Gastroesophageal sphincter (tissue), 4 donors: ENCODE data around the gene DET1. TPM values are rescaled to one million over a fixed set of nuclear protein-coding genes. Genes with fewer than 3 reads are reported as not detected.

Experiments
- ATAC-seq: fragments of 150-250 bp; one replicate; pipeline ENCODE4 v1.9.1; 2016; ENCODE audit warnings: mild to moderate bottlenecking, moderate library complexity
- H3K27ac ChIP-seq, 4 donors: fragments of 200-600 bp; sonication (generic) in 3 of 4; 1 replicate in 3 of 4; 2 replicates in 1 of 4; pipeline ENCODE4 v1.5.1; 2016 to 2019
- H3K27me3 ChIP-seq: fragments of 200-600 bp; sonication (generic); one replicate; pipeline ENCODE4 v1.5.1; 2019
- H3K36me3 ChIP-seq, 2 donors: fragments of 200-600 bp; sonication (generic); one replicate each; pipeline ENCODE4 v1.5.1; 2019; ENCODE audit warnings: control low read depth in 1 of 2
- H3K4me1 ChIP-seq, 3 donors: fragments of 200-600 bp; sonication (generic); 1 replicate in 2 of 3; 2 replicates in 1 of 3; pipeline ENCODE4 v1.5.1; 2016 to 2019; ENCODE audit warnings: control low read depth in 2 of 3
- H3K4me3 ChIP-seq, 2 donors: fragments of 200-600 bp; sonication (generic); one replicate each; pipeline ENCODE4 v1.5.1; 2019; ENCODE audit warnings: mild to moderate bottlenecking in 1 of 2, moderate library complexity in 1 of 2
- H3K9me3 ChIP-seq, 3 donors: fragments of 200-600 bp; sonication (generic); one replicate each; pipeline ENCODE4 v1.5.1; 2017 to 2019; ENCODE audit warnings: control low read depth in 2 of 3
- EP300 ChIP-seq: sonication (generic); formaldehyde crosslinking; IDR thresholded peaks from one replicate; pipeline ENCODE4 v1.6.1; 2017; ENCODE audit warnings: antibody characterized with exemption, mild to moderate bottlenecking
- POLR2A ChIP-seq, 2 donors: fragments of 450-650 bp; IDR thresholded peaks; one replicate each; pipeline ENCODE4 v1.6.1; 2017; ENCODE audit warnings: antibody characterized with exemption in 2 of 2, mild to moderate bottlenecking in 2 of 2, moderate library complexity in 1 of 2
- POLR2AphosphoS5 ChIP-seq: sonication (generic); formaldehyde crosslinking; IDR thresholded peaks from one replicate; pipeline ENCODE4 v1.6.1; 2017; ENCODE audit warnings: antibody characterized with exemption
- WGBS, 2 donors: methylation state at CpG; one replicate each; pipeline ENCODE4 v1.1.5; 2018; ENCODE audit warnings: low coverage in 1 of 2; 5-methylcytosine and 5-hydroxymethylcytosine counted together
- small RNA-seq, 4 donors: library from RNA; depleted of rRNA; stranded (forward); fragments of <200 nt; gene quantifications; one replicate each; pipeline ENCODE3, GENCODE V24; 2016
- total RNA-seq, 4 donors: library from RNA; depleted of rRNA; stranded (reverse); fragments of >200 nt; gene quantifications; one replicate each; pipeline ENCODE4 v1.1.0, GENCODE V29; 2016
- TF ChIP-seq, protein P1 (sequence below), 4 experiments: fragments of 200-600 bp in 2 of 4; fragments of 450-650 bp in 2 of 4; sonication (generic) in 1 of 4; IDR thresholded peaks; one replicate each; pipeline ENCODE4 v1.5.1; 2017 to 2019; ENCODE audit warnings: antibody characterized with exemption in 4 of 4, mild to moderate bottlenecking in 2 of 4, moderate library complexity in 2 of 4

DET1 gene
- total RNA-seq, 4 donors from 2014 or later: 1.3 to 11.5 (median 6.6) TPM

GRCh38 chr15:88465633-88466224 lies 80.8 kb downstream of the DET1 start:
- WGBS, 2 donors: 98 to 100% methylated on average over 3 to 4 of the region's 4 CpGs
- Histone ChIP-seq H3K36me3 (peaks cover 3 to 50% of the 10 kb centered on the region in 2 donors), H3K27me3 (no peaks in the 10 kb centered on the region), H3K9me3 (no peaks in the 10 kb centered on the region), H3K4me1 (peaks cover 14 to 33% (median 17%) of the 10 kb centered on the region in 3 donors), H3K27ac (no peak overlapping the region), H3K4me3 (peak overlapping the region in 1 of 2 donors; percentile 73)
- TF ChIP-seq POLR2AphosphoS5: peak; percentile 34
- TF ChIP-seq, protein P1, sequence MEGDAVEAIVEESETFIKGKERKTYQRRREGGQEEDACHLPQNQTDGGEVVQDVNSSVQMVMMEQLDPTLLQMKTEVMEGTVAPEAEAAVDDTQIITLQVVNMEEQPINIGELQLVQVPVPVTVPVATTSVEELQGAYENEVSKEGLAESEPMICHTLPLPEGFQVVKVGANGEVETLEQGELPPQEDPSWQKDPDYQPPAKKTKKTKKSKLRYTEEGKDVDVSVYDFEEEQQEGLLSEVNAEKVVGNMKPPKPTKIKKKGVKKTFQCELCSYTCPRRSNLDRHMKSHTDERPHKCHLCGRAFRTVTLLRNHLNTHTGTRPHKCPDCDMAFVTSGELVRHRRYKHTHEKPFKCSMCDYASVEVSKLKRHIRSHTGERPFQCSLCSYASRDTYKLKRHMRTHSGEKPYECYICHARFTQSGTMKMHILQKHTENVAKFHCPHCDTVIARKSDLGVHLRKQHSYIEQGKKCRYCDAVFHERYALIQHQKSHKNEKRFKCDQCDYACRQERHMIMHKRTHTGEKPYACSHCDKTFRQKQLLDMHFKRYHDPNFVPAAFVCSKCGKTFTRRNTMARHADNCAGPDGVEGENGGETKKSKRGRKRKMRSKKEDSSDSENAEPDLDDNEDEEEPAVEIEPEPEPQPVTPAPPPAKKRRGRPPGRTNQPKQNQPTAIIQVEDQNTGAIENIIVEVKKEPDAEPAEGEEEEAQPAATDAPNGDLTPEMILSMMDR (IDR thresholded peaks at IDR 0.05): no peak
- TF ChIP-seq EP300: no peak
- ATAC-seq: no peak

GRCh38 chr15:88463870-88464532 lies 82.5 kb downstream of the DET1 start:
- Histone ChIP-seq H3K4me1 (peaks cover 14 to 28% (median 17%) of the 10 kb centered on the region in 3 donors), H3K27ac (no peak overlapping the region), H3K4me3 (no peak overlapping the region), H3K36me3 (peaks cover 3 to 67% of the 10 kb centered on the region in 2 donors), H3K27me3 (no peaks in the 10 kb centered on the region), H3K9me3 (no peaks in the 10 kb centered on the region)
- 73 to 90% methylated on average over 2 of the region's 2 CpGs for WGBS, 2 donors
- ATAC-seq: no peak
- TF ChIP-seq, protein P1 (IDR thresholded peaks at IDR 0.05): no peak
- no peak for TF ChIP-seq POLR2AphosphoS5
- TF ChIP-seq EP300: no peak
- no peak for TF ChIP-seq POLR2A (IDR thresholded peaks at IDR 0.05)

Small RNA genes lying within 50 kb of the gene (small RNA-seq; reads per million reads assigned to genes)
- 0 reads per million in 4 donors for gene AC013489.2

Other genes starting within 250 kb of the DET1 start
- 10 to 100 TPM; 22.6 to 26.9 (median 22.9) TPM for gene MRPL46, start 79.3 kb downstream of the DET1 start, total RNA-seq
- gene MRPS11, start 79.0 kb downstream of the DET1 start, total RNA-seq: 10 to 100 TPM; 19.5 to 27.5 (median 25.7) TPM
- gene AEN, start 74.7 kb upstream of the DET1 start, total RNA-seq: 10 to 100 TPM; 11.0 to 23.4 (median 18.1) TPM
- gene ISG20, start 92.3 kb upstream of the DET1 start, total RNA-seq: 1 to 10 TPM; 2.5 to 8.7 (median 5.9) TPM